KG1 (cell line): Measurements from ENCODE around the gene DIS3L2.
"Not testable (repeated sequence)": the region's sequence is repeated elsewhere in the genome, so short reads cannot be mapped to it uniquely, and the experiment has no call there.

Source experiments
- DNase-seq: peaks from one replicate; lab custom pipeline; 2025; lab: John Stamatoyannopoulos, UW

DIS3L2 gene

GRCh38 chr2:232058931-232059330 is 97.4 kb downstream of the DIS3L2 start:
- no peak for DNase-seq

GRCh38 chr2:232061265-232061664 is 99.8 kb downstream of the DIS3L2 start:
- DNase-seq, result no peak

- DNase-seq, result no peak
These were observed 111.5 kb downstream of the DIS3L2 start for GRCh38 chr2:232073026-232073425.

- no peak for DNase-seq
These were observed 112.2 kb downstream of the DIS3L2 start for GRCh38 chr2:232073699-232074098.

GRCh38 chr2:232075080-232075479 is 113.6 kb downstream of the DIS3L2 start:
- DNase-seq, result no peak

- no peak for DNase-seq
These were observed 114.3 kb downstream of the DIS3L2 start for GRCh38 chr2:232075859-232076258.

- no peak for DNase-seq
These were observed 114.8 kb downstream of the DIS3L2 start for GRCh38 chr2:232076272-232076671.

- no peak for DNase-seq
These were observed 115.2 kb downstream of the DIS3L2 start for GRCh38 chr2:232076736-232077135.

- DNase-seq, result no peak
These were observed 123.7 kb downstream of the DIS3L2 start for GRCh38 chr2:232085164-232085563.

GRCh38 chr2:232085826-232086425 is 124.4 kb downstream of the DIS3L2 start:
- no peak for DNase-seq

GRCh38 chr2:232088771-232089170 is 127.3 kb downstream of the DIS3L2 start:
- DNase-seq, result no peak

- DNase-seq, result no peak
These were observed 132.7 kb downstream of the DIS3L2 start for GRCh38 chr2:232094201-232094600.

- DNase-seq, result no peak
These were observed 133.4 kb downstream of the DIS3L2 start for GRCh38 chr2:232094883-232095282.

- no peak for DNase-seq
These were observed 135.7 kb downstream of the DIS3L2 start for GRCh38 chr2:232097260-232097659.

- DNase-seq, result no peak
These were observed 136.2 kb downstream of the DIS3L2 start for GRCh38 chr2:232097758-232098157.

- DNase-seq, result no peak
These were observed 140.9 kb downstream of the DIS3L2 start for GRCh38 chr2:232102380-232102779.

GRCh38 chr2:232103140-232103737 is 141.7 kb downstream of the DIS3L2 start:
- DNase-seq, result no peak

- no peak for DNase-seq
These were observed 142.6 kb downstream of the DIS3L2 start for GRCh38 chr2:232104076-232104646.

- no peak for DNase-seq
These were observed 150.0 kb downstream of the DIS3L2 start for GRCh38 chr2:232111551-232111950.

GRCh38 chr2:232113821-232114220 is 152.3 kb downstream of the DIS3L2 start:
- no peak for DNase-seq

GRCh38 chr2:232115728-232116361 is 154.3 kb downstream of the DIS3L2 start:
- not testable (repeated sequence) for DNase-seq

- DNase-seq, result no peak
These were observed 155.3 kb downstream of the DIS3L2 start for GRCh38 chr2:232116852-232117251.

GRCh38 chr2:232117413-232117812 is 155.9 kb downstream of the DIS3L2 start:
- DNase-seq, result no peak
